GM20431 (cell line): ENCODE measurements around the gene SPIRE2.
"Not testable (repeated sequence)": the region's sequence is repeated elsewhere in the genome, so short reads cannot be mapped to it uniquely, and the experiment has no call there.

ENCODE experiments used
- in situ Hi-C: fragments of 300-500 bp; cut with MseI, MboI; formaldehyde crosslinking; loops from one replicate; pipeline ENCODE4 v1.15.0; 2020; ENCODE audit warnings: low sequenced_read_pairs; ENCODE audit not compliant: unreplicated experiment

The SPIRE2 gene

GRCh38 chr16:89805136-89805905, 23.0 kb upstream of the SPIRE2 start:
- in situ Hi-C loops = no loop called here

GRCh38 chr16:89806589-89807193, 21.6 kb upstream of the SPIRE2 start:
- in situ Hi-C loops = not testable (repeated sequence)

- in situ Hi-C loops = no loop called here
Observed at GRCh38 chr16:89808475-89808874, 19.8 kb upstream of the SPIRE2 start.

- in situ Hi-C loops = no loop called here
Observed at GRCh38 chr16:89811321-89811720, 17.0 kb upstream of the SPIRE2 start.

GRCh38 chr16:89815639-89816348, 12.5 kb upstream of the SPIRE2 start:
- in situ Hi-C loops = no loop called here

GRCh38 chr16:89818851-89819403, 9.3 kb upstream of the SPIRE2 start:
- in situ Hi-C loops = not testable (repeated sequence)

GRCh38 chr16:89819448-89819847, 8.8 kb upstream of the SPIRE2 start:
- in situ Hi-C loops = not testable (repeated sequence)

- in situ Hi-C loops = no loop called here
Observed at GRCh38 chr16:89821438-89822187, 6.7 kb upstream of the SPIRE2 start.

- in situ Hi-C loops = no loop called here
Observed at GRCh38 chr16:89822188-89823086, 5.8 kb upstream of the SPIRE2 start.

GRCh38 chr16:89823087-89823823, 5.0 kb upstream of the SPIRE2 start:
- in situ Hi-C loops = no loop called here

- in situ Hi-C loops = not testable (repeated sequence)
Observed at GRCh38 chr16:89823824-89824148, 4.5 kb upstream of the SPIRE2 start.

- in situ Hi-C loops = no loop called here
Observed at GRCh38 chr16:89826531-89827382, 1.5 kb upstream of the SPIRE2 start.

- in situ Hi-C loops = no loop called here
Observed at GRCh38 chr16:89827383-89828198, 684 bp upstream of the SPIRE2 start.

GRCh38 chr16:89828870-89829629, 775 bp downstream of the SPIRE2 start:
- in situ Hi-C loops = no loop called here

- in situ Hi-C loops = no loop called here
Observed at GRCh38 chr16:89829630-89830437, 1.6 kb downstream of the SPIRE2 start.
